Tibial artery (tissue), 4 donors: Measurements from ENCODE around the gene TAF4.

Source experiments
- DNase-seq, 2 donors: peaks; one replicate each; pipeline ENCODE4 v3.0.0-alpha.2; 2019
- H3K27ac ChIP-seq, 2 donors: fragments of 200-600 bp; sonication (generic) in 1 of 2; 1 replicate in 1 of 2; 2 replicates in 1 of 2; pipeline ENCODE4 v1.5.1; 2018 to 2019; ENCODE audit warnings: mild to moderate bottlenecking in 1 of 2
- H3K27me3 ChIP-seq, 2 donors: fragments of 200-600 bp; sonication (generic) in 1 of 2; one replicate each; pipeline versions ENCODE4 v1.5.1 to v1.6.0; 2016 to 2019
- H3K36me3 ChIP-seq, 3 donors: fragments of 200-600 bp; sonication (generic) in 2 of 3; one replicate each; pipeline ENCODE4 v1.5.1; 2016 to 2019; ENCODE audit warnings: mild to moderate bottlenecking in 2 of 3
- H3K4me1 ChIP-seq, 4 donors: fragments of 200-600 bp; sonication (generic) in 2 of 4; 1 replicate in 3 of 4; 2 replicates in 1 of 4; pipeline ENCODE4 v1.5.1; 2016 to 2019
- H3K4me3 ChIP-seq, 2 donors: fragments of 200-600 bp; sonication (generic) in 1 of 2; 1 replicate in 1 of 2; 2 replicates in 1 of 2; pipeline ENCODE4 v1.5.1; 2018 to 2019; ENCODE audit warnings: mild to moderate bottlenecking in 2 of 2
- H3K9me3 ChIP-seq, 3 donors: fragments of 200-600 bp; sonication (generic) in 1 of 3; one replicate each; pipeline ENCODE4 v1.5.1; 2016 to 2019
- intact Hi-C: fragments of 100-400 bp; cut with DNase I; formaldehyde crosslinking; loops from one replicate; pipeline ENCODE4 v1.15.0; 2023; ENCODE audit warnings: low total_unique reads
- TF ChIP-seq, protein P1 (sequence below), 2 experiments: fragments of 200-600 bp in 1 of 2; fragments of 450-650 bp in 1 of 2; IDR thresholded peaks; one replicate each; pipeline ENCODE4 v1.5.1; 2017 to 2019; ENCODE audit warnings: antibody characterized with exemption in 2 of 2, mild to moderate bottlenecking in 1 of 2, moderate library complexity in 1 of 2

Gene TAF4

DNA sequence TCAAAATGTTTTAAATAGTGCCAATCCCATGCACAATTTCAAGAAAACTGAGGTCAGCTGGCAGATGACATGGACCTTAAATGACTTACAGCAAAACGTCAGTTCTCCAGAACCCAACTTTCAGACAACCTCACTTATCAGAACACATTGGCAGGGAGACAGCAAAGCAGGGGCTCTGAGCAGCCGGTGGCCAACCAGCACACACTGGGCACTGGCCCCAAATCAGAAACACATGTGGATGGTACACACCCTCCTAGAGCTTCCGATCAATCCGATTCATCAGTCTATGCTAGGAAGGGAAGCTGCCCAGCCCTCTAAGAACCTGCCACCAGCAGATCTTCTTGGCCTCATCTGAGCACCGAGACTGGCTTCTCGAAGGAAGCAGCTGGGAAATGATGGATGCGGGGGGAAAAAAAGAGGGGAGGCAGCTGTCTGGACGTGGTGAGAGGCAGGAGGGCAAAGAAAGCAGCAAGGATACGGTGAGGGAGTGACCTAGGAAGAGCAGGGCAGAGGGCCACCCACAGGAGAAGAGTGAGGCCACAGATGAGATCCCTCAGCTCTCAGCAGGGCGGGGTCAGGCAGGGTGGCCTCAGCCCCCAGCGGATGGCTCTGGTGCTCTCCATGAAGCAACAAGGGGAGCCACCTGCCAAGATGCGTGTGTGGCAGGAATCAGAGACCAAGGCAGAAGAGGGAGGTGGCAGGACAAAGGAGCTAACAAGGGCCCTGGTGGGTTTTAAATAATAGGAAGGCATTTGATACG, 32.9 kb downstream of the TAF4 start:
- Histone ChIP-seq H3K9me3 (no peaks in the 10 kb centered on the region), H3K4me1 (peaks cover 0 to 5% (median 2%) of the 10 kb centered on the region in 4 donors), H3K36me3 (no peaks in the 10 kb centered on the region), H3K4me3 (no peak overlapping the region), H3K27ac (no peak overlapping the region), H3K27me3 (no peaks in the 10 kb centered on the region)
- intact Hi-C loops = no loop called here
- DNase-seq = no peak
- TF ChIP-seq, protein P1, sequence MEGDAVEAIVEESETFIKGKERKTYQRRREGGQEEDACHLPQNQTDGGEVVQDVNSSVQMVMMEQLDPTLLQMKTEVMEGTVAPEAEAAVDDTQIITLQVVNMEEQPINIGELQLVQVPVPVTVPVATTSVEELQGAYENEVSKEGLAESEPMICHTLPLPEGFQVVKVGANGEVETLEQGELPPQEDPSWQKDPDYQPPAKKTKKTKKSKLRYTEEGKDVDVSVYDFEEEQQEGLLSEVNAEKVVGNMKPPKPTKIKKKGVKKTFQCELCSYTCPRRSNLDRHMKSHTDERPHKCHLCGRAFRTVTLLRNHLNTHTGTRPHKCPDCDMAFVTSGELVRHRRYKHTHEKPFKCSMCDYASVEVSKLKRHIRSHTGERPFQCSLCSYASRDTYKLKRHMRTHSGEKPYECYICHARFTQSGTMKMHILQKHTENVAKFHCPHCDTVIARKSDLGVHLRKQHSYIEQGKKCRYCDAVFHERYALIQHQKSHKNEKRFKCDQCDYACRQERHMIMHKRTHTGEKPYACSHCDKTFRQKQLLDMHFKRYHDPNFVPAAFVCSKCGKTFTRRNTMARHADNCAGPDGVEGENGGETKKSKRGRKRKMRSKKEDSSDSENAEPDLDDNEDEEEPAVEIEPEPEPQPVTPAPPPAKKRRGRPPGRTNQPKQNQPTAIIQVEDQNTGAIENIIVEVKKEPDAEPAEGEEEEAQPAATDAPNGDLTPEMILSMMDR (IDR thresholded peaks at IDR 0.05) = no peak

DNA sequence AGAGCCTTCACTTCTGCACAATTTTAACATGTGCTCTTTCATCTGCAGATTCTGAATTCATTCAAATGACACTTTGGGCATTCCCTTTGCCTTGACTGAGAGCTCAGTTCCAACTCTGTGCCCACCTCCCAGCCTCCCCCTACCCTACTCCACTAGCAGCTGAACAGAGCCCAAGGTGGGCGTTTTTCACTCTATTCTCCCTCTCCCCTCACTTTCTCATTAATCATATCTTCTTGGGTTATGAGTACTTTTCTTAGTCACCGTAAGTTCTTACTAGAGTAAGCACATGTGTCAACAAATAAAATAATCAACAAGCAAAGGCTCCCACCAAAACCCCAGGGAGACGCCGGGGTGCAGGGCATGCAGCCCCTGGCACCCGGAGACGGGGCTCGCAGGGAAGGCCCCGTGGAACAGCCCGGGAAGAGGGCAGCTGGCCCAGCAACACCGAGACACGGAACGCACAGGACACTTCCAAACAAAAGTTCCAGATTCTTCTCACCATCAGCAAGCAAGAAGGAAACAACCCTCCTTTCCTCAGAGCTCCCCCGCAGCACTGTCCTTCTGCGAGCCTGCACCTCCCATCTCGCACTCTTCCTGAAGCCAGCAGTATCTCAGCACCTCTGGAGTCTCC, 34.1 kb downstream of the TAF4 start:
- intact Hi-C loops = no loop called here
- no peak overlapping the region for H3K27ac ChIP-seq

DNA sequence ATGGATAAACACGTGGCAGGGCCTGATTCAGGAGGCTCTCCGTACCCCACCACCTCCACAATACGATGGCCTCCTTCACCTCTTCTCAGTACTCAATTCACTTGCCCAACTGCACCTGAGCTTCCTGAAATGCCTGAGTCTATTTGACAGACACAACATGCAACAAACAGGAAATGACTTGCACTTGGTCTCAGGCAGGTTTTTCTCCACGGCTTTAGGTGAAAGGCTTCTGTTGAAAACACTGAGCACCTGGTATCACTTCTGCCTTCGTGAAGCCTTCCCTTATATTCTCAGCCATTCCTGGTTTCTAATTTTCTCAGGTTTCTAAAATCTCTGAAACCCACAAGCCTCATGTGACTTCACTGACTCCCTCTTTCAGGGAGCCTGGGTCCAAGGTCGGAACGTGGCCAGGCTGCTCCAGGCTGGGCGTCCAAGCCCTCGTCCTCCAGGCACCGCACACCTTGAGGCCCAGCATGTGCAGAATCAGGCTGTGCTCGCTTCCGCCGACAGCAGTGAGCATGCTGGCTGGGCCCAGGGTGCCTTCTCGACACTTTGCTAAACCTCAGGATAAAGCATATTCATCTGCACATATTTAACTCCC, 34.7 kb downstream of the TAF4 start:
- no peak overlapping the region for H3K27ac ChIP-seq

More for the DNA sequence above, 34.1 kb downstream of the TAF4 start:
- H3K27me3 ChIP-seq = no peaks in the 10 kb centered on the region
- no peaks in the 10 kb centered on the region for H3K36me3 ChIP-seq
- TF ChIP-seq, protein P1 (IDR thresholded peaks at IDR 0.05) = no peak
- peaks cover 0 to 14% (median 2%) of the 10 kb centered on the region in 4 donors for H3K4me1 ChIP-seq
- H3K4me3 ChIP-seq = no peak overlapping the region
- H3K9me3 ChIP-seq = no peaks in the 10 kb centered on the region
- DNase-seq = no peak

DNA sequence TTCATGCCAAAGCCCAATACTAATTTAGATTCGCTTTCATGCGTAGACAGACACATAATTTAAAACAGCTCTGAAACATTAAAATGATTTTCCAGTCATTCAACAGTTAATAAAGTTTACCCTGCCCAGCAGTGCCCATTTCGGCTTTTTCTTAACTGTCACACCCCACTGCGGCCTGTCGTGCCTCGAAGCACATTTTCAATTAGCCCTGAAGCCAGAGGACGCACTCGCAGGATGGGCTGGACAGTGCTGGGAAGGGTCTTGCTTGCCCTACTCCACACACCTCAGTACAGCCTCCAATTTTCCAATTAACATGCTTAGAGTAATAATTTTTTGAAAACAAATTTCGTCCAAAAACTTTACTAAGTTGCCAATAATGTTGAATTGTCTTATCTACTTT, 35.3 kb downstream of the TAF4 start:
- TF ChIP-seq, protein P1 (IDR thresholded peaks at IDR 0.05) = no peak
- no peak overlapping the region for H3K4me3 ChIP-seq
- H3K27ac ChIP-seq = no peak overlapping the region
- H3K27me3 ChIP-seq = no peaks in the 10 kb centered on the region
- H3K36me3 ChIP-seq = no peaks in the 10 kb centered on the region
- no peak for DNase-seq
- peaks cover 0 to 25% (median 5%) of the 10 kb centered on the region in 4 donors for H3K4me1 ChIP-seq
- H3K9me3 ChIP-seq = no peaks in the 10 kb centered on the region
- intact Hi-C loops = no loop called here

More for the DNA sequence above, 34.7 kb downstream of the TAF4 start:
- H3K4me3 ChIP-seq = no peak overlapping the region
- intact Hi-C loops = no loop called here
- H3K4me1 ChIP-seq = peaks cover 0 to 21% (median 5%) of the 10 kb centered on the region in 4 donors
- H3K27me3 ChIP-seq = no peaks in the 10 kb centered on the region
- no peaks in the 10 kb centered on the region for H3K36me3 ChIP-seq
- H3K9me3 ChIP-seq = no peaks in the 10 kb centered on the region
- DNase-seq = no peak
- TF ChIP-seq, protein P1 (IDR thresholded peaks at IDR 0.05) = no peak

DNA sequence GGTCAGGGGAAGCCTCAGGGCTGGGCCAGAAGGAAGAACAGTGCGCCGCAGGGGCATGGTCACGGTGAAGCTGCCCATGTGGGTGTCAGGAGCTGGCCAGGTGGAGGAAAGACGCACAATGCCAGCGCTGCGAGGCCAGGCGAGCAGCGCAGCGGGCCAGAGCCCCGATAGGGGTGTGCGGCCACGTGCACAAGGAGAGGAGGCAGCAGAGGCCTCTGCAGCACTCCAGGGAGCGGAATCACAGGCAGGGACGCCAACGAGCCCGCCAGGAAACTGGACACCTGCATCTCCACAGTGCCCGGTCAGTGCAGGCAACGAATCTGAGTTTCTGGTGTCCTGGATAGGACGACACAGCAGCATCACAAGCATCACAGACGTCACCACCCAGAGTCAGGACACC, 35.7 kb downstream of the TAF4 start:
- Histone ChIP-seq H3K4me1 (peaks cover 0 to 25% (median 5%) of the 10 kb centered on the region in 4 donors), H3K9me3 (no peaks in the 10 kb centered on the region)
- TF ChIP-seq, protein P1 (IDR thresholded peaks at IDR 0.05) = no peak

More for the DNA sequence above, 35.7 kb downstream of the TAF4 start:
- no peaks in the 10 kb centered on the region for H3K36me3 ChIP-seq
- H3K4me3 ChIP-seq = no peak overlapping the region
- H3K27me3 ChIP-seq = no peaks in the 10 kb centered on the region
- intact Hi-C loops = loop anchor here (5.0 kb wide), 1 partner anchor 107 kb away; no protein-coding TSS in a partner anchor
- no peak for DNase-seq
- no peak overlapping the region for H3K27ac ChIP-seq
